Occipital lobe (tissue), 2 donors: ENCODE measurements around the gene COL9A2. TPM values are rescaled to one million over a fixed set of nuclear protein-coding genes. Genes with fewer than 3 reads are reported as not detected.

Source experiments
- DNase-seq: peaks from one replicate; lab custom pipeline; 2025; lab: John Stamatoyannopoulos, UW
- total RNA-seq: library from RNA; depleted of rRNA; stranded (reverse); fragments of >200 nt; gene quantifications from one replicate; pipeline ENCODE4 v1.2.3, GENCODE V29; 2014

The COL9A2 gene
- total RNA-seq, 1 donor from 2014 or later: 17.5 TPM

DNA sequence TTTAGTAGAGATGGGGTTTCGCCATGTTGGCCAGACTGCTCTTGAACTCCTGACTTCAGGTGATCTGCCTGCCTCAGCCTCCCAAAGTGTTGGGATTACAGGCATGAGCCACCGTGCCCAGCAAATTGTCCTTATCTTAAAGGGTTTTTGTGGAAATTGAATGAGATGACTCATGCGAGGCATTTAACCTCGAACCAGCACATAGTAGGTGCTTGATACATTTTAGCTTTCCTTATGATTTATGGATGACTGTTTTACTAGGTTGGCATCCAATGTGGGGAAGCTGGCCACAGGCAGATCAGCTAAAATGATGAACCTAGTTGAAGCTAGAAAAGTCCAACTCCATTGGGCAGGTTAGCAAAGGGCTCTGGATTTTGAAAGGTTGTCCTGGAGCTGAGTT is 1.4 kb upstream of the COL9A2 start:
- no peak for DNase-seq

DNA sequence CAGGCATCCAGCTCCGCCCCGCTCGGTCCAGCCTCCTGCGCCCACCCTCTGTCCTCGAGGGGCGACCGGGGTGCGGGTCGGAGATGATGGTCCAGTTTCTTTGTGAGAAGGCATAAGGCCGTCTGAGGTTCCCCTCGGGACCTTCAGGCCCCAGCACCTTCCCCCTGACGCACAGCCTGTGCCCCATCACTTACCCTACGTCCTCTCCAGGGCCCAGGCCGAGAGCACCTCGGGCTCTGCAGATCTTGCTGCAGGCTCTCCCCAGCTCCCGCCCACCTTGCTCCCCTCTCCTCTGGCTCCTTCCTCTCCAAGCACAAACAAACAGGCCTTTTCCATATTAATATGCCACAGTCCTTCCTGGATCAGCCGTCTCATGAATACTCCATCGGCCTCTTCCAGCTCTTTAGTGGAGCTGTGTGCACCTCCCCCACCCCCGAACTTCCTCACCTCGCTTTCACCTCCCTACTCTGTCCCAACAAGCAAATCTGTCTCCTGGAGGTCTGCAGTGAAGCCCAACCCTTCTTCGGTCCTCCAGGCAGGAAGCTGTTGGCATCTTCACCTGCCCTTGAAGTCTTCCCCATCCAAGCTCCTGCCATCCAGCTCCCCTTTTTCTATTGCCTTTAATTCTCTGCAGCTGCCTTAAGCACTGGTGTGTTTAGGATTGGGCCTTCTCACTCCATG is 448 bp upstream of the COL9A2 start:
- DNase-seq: no peak

DNA sequence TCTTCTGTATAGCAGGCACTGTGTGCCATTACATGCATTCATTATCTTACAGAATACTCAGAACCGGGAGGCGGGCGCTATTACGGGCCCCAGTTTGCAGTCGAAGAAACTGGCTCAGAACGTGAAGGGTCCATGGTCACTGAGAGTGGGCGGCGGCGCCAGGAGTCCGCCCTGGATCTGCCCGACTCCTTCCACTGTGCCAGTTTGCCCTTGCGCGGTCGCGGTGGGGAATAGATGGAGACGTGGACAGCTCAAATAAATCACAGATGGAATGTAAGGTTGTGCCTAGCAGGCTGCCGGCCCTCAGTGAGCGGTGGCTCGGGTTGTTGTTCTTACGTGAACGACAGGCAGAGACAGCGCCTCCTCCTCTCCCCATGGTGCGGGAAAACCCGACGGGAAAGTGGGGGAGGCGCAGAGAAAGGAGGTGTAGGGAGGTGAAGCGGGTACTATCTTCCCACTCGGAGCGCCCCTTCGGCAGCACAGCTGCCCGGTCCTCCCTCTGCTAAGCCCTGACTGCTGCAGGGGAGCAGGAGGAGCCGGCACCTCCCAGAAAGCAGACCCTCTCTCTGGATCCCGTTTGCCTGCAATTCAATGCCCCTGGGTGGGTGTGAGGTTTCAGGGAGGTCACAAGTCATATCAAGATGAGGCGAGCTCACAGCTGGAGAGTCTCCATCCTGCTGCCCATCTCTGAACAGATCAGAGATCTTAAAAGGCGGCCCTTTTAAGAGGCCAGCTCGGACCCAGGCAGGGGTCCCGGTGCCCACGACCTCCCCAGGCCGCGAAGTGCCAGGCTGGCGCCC is 1.1 kb downstream of the COL9A2 start:
- no peak for DNase-seq

GRCh38 chr1:40315239-40315794 is 1.8 kb downstream of the COL9A2 start:
- DNase-seq: peak; percentile 69

DNA sequence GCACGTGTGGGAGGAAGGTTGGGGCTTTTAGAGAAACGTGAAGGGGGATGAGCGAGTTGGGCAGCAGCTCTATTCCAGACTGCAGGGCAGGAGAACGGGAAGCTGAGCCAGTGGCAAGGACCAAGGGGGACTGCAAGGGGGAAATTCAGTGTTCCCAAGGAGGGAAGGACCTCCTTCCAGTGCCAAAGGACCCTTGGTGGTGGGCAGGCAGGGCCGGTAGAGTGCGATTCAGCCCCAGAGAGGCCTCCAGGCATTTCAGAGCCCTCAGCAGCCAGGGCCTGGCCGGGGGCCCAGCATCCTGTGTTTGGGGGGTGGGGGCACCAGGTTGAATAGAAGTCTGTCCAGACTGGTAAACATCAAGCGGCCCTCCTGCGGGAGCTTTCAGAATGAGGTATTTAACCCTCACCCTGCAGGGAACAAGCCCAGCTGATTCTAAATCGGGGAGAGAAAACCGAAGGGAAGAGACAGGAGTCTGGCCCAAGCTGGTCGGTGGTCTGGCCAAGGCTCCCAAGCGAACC is 2.3 kb downstream of the COL9A2 start:
- DNase-seq: no peak

DNA sequence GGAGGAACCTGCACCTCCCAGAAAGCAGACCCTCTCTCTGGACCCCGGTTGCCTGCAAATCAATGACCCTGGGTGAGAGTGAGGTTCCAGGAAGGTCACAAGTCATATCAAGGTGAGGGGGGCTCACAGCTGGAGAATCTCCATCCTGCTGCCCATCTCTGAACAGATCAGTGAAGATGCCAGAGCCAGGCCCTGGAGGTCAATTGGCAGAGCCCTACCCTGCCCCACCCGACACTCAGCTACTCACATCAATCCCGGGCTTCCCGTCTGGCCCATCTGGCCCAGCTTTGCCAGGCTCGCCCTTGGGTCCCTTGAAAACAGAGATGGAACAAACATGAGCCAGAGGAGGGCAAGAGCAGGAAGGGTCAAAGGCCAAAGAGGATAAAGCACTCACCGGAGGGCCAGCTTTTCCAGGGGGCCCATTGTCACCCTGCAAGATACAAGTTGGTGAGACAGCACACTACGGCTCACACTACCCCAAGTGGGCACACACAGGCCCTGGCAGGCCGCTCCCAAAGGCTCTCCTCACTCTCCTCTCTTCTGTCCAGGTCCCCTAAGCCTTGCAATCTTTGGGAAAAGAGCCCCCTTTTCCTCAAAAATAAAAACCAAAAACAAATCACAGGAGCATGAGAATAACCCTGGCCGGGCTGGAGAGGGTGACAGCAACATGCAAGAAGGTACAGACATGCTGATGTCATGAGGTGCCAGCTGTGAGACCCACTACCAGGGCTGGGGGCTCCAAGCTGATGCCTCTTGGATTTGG is 2.9 kb downstream of the COL9A2 start:
- no peak for DNase-seq

DNA sequence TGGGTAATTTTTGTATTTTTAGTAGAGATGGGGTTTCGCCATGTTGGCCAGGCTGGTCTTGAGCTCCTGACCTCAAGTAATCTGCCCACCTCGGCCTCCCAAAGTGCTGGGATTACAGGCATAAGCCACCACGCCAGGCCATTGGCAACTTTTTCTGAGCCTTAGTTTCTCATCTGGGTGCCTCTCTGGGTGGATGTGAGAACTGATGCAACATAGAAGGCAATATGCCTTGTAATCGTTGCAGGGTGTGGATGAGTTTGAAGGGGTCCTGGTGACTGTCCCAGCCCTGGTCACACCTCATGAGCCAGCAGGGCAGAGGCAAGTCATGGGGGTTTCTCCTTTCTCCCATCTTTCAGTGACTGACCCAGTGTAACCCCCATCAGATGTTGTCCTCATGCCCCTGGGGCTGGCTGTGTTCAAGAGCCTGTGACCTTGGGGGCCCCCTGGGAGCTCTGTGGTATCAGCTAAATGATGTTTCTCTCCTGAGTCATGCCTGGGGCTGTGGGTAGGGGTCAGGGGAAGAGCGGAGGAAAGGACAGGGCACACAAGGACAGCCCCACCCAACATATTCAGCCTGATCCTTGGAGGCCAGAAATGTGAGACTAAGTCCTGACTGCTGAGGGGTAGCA is 3.6 kb downstream of the COL9A2 start:
- no peak for DNase-seq

DNA sequence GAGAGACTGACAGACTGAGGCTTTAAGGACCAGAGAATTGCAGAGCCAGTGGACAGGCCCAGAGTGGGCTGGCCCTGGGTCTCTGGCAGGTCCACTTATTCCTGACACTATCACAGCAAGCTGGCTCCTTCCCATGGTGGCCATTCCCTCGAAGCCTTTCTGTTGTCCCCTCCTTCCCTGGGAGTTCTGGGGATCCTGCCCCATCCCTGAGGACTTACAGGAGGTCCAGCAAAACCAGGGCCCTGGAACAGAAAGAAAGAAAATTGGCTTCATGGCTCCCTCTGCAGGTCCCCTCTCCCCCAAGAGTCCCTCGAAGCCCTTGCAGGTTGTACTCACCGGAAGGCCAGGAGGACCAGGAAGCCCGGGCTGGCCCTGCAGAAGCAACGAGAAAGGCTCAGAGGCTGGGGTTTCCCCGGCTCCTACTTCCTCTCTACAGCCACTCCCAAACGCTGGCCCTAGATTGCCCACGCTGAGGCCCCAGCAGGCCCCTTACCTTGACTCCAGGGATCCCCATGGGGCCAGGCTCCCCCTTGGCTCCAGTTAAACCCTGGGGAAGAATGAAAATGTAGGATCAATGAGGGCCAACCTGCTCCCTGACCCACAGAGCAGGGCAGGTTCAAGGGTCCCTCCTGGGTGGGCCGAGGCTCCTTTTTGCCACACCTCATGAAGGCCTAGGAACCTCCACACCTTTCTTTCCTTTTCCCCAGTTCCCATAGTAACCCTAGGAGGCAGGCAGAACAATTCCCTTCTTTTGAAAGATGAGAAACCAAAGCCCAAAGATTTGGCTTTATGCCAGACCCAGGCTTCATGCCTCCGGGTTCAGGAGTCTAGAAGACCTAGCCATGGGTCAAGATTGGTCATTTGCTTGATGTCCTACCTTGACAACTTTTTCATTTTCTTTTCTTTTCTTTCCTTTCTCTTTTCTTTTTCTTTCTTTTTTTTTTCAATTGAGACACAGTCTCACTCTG is 4.6 kb downstream of the COL9A2 start:
- DNase-seq: no peak

DNA sequence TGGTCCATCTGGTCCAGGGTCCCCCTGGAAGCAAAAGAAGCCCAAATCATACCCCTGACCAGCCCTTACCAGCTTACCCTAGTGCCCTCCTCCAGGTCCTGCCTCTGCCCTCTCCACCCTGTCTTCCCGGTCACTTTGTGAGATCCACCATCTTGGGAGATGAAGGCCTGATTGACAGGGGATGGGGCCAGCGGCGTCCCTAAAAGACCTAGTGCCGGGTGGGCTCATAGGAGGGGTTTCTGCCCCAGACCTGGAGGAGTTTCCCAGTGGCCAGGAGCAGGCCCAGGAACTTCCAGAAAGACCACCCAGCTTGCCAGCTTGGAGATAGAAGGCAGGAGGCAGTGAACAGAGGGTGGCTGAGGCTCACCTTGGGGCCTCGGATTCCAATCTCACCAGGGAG is 5.4 kb downstream of the COL9A2 start:
- no peak for DNase-seq

DNA sequence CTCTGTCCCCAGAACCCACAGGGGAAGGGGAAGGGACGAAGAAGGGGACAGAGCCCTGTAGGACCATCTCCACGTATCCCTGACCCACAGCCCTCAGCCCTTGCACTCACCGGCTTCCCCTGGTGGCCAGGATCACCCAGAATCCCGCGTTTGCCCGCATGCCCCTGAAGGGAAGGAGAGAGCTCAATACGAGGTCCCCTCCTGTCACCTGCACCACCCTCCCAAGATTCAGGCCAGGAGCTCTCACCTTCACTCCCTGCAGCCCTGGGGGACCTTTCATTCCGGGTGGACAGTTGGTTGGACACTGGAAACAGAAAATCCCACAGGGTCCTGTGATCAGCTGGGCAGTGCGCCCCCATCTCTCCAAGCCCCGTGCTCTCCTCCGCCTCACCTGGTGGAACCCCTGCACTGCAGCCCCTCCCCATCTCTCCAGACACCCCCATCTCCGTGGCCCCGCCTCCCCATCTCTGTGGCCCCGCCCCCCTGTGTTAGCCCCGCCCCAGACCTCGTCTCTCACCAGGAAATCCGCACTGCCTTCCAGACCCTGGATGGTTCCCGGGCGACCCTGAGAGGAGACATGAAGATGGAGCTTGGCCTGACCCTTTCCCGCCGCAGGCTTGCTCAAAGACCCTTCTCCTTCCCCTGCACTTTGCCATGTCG is 6.0 kb downstream of the COL9A2 start:
- DNase-seq: no peak

DNA sequence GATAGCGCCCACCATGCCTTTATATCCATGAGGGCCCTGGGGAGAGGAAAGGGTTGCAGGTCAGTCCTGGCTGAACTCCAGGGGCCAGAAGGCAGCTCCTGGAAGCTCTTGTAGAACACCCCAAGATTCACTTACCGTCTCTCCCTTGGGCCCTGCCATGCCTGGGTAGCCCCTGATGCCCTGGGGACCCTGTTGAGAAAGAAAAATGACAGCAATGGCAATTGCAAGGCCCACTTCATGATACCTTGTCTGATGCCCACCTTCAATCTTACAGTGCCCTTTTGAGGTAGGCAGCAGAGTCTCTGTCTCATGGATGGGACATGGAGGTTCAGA is 7.0 kb downstream of the COL9A2 start:
- no peak for DNase-seq

DNA sequence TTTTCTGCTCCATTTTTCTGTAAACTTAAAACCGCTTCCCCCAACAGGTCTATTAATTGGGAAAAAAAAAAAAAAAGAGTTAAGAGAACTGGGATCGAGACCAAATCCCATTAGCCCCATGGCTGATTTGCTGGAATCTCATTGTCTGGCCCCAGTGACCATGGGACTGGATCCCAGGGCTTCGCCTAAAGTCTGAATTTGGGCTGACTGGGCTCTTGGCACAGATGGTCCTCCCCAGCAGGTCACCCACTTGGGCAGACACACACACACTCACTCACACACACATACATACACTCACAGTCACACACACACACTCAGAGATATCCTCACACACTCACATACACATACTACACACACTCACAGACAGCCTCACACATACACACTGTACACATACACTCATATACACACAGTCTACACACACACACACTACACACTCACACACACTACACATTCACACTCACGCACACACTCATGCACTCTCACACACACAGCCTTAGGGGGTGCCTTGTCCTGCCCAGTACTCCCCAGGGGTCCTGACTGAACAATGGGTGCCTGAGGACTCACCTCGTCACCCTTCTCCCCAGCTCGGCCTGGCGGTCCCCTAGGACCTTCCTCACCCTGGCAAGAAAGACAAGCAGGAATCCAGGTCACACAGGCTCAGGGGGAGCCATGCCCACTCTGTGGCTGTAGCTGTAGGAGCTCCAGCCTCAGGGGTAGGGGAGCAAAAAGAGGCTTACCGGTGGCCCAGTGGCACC is 7.5 kb downstream of the COL9A2 start:
- no peak for DNase-seq

GRCh38 chr1:40308036-40308727 is 8.9 kb downstream of the COL9A2 start:
- DNase-seq: peak; percentile 16

DNA sequence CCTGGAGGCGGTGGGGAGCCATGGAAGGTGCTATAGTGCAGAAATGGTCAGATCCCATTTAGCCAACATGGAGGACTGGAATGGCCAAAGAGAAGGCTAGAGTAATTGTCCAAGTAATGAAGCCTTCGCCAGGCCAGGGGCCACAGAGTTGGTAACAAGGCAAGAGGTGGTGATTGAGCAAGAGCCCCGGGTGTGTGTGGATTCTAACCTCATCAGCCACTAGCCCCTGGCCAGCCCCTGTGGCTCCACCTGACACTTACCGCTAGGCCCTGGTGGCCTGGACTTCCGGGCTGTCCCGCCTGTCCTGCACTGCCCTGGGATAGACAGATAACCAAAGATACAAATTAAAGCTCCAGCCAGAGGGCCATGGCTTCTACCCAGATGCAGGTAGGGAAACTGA is 9.9 kb downstream of the COL9A2 start:
- no peak for DNase-seq

DNA sequence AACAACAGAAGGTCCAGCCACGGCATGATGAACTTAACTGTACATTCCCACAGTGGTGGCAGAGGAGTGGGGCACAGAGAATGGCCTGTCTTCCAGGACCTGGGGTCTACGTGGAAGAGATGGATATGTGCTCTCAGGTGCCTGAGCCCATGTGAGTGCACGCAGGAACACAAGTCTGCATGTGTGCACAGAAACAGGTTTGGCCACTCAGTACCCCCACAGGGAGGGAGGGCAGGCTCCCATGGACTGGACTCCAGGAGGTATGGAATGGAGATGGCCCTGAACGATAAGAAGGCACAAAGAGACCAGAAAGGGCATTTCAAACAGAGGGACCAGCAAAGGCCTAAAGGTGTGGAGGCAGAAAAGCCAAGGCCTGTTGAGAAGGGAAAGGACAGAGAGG is 10.8 kb downstream of the COL9A2 start:
- DNase-seq: no peak

DNA sequence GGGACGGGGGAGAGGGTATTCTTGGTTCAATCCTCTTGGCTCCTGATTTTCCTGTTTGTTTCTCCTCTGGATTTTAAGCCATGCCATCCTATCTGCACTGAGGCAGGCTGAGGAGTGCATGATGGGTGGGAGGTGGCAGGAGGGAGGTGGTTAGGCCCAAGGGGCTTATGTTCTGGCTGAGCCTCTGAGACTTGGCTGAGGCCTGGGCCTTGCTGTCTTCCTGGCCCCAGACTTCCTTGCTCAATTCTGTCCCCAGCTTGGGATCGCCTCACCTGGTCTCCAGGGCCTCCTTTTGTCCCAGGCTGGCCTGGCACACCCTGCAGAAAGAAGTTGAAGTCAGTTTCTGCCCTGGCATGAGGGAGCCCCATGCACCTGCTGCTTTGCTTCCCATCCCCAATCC is 11.2 kb downstream of the COL9A2 start:
- DNase-seq: no peak

DNA sequence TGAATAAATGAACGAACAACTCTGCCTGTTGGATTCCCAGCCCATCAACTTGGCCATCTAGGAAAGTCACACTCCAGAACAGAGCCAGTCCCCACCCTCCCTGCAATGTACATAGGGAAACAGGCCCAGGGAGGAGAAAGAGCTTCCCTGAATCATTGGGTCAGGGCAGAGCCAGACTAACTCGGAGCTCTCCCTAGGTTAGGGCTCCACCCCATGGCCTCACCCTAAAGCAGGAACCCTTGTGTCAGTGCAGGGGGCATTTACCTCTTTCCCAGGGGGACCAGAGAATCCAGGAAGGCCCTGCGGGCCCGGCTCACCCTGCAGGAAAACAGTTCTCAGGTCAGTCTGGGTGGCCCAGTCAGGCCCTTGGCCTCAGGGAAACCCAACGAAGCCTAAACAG is 11.6 kb downstream of the COL9A2 start:
- no peak for DNase-seq

GRCh38 chr1:40303790-40304189 is 13.3 kb downstream of the COL9A2 start:
- no peak for DNase-seq
